ENCODE data around the gene HELQ. TPM values are rescaled to one million over a fixed set of nuclear protein-coding genes. Genes with fewer than 3 reads are reported as not detected.
"Not testable (repeated sequence)": the region's sequence is repeated elsewhere in the genome, so short reads cannot be mapped to it uniquely, and the experiment has no call there.

The HELQ gene
- total RNA-seq, 3 donors from 2014 or later (not counting 1 experiment from before 2014, with no cell fraction given), result 19.8 to 33.6 (median 29.9) TPM

GRCh38 chr4:83405844-83406816 is 49.5 kb downstream of the HELQ start:
- H3K4me1 Mint-ChIP-seq, result peaks cover 0 to 5% of the 10 kb centered on the region in 2 donors
- H3K36me3 Mint-ChIP-seq, result peaks cover 11% of the 10 kb centered on the region
- Histone ChIP-seq H3K4me1 (ENCODE audit: control insufficient read depth, insufficient read depth, low read length) (no peaks in the 10 kb centered on the region), H3K36me3 (ENCODE audit: control insufficient read depth, insufficient read depth, low read length) (peaks cover 27% of the 10 kb centered on the region), H3K4me3 (ENCODE audit: low read length) (no peak overlapping the region), H3K27me3 (ENCODE audit: control insufficient read depth, insufficient read depth, low read length) (no peaks in the 10 kb centered on the region), H3K27ac (ENCODE audit: low read length) (no peak overlapping the region), H3K9me3 (ENCODE audit: control insufficient read depth, insufficient read depth, low read length) (no peaks in the 10 kb centered on the region)
- no peak overlapping the region for H3K27ac Mint-ChIP-seq
- no peak overlapping the region for H3K4me3 Mint-ChIP-seq
- no peak for TF ChIP-seq CTCF (IDR thresholded peaks at IDR 0.05)
- DNase-seq (no peak), ATAC-seq (no peak)
- intact Hi-C loops (cut with micrococcal nuclease), result no loop called here
- no peaks in the 10 kb centered on the region for H3K27me3 Mint-ChIP-seq (ENCODE audit: low read depth in 2 of 2)
- 80% methylated on average over 5 of the region's 5 CpGs for WGBS (ENCODE audit: insufficient coverage)
- no peaks in the 10 kb centered on the region for H3K9me3 Mint-ChIP-seq

- H3K4me1 Mint-ChIP-seq; H3K4me1 ChIP-seq (ENCODE audit: control insufficient read depth, insufficient read depth, low read length); H3K27me3 Mint-ChIP-seq (ENCODE audit: low read depth in 2 of 2); H3K27ac ChIP-seq (ENCODE audit: low read length); H3K9me3 ChIP-seq (ENCODE audit: control insufficient read depth, insufficient read depth, low read length); intact Hi-C loops (cut with micrococcal nuclease); H3K4me3 Mint-ChIP-seq; ATAC-seq; H3K9me3 Mint-ChIP-seq; H3K36me3 Mint-ChIP-seq; H3K36me3 ChIP-seq (ENCODE audit: control insufficient read depth, insufficient read depth, low read length); H3K27me3 ChIP-seq (ENCODE audit: control insufficient read depth, insufficient read depth, low read length); H3K4me3 ChIP-seq (ENCODE audit: low read length); H3K27ac Mint-ChIP-seq; DNase-seq: not testable (repeated sequence)
- 95% methylated on average over 10 of the region's 10 CpGs for WGBS (ENCODE audit: insufficient coverage)
Observed at GRCh38 chr4:83398158-83398557, 57.5 kb downstream of the HELQ start.

GRCh38 chr4:83393908-83394307 is 61.7 kb downstream of the HELQ start:
- DNase-seq, result no peak
- Mint-ChIP-seq H3K9me3 (peaks cover 0 to 4% of the 10 kb centered on the region in 2 donors), H3K27ac (no peak overlapping the region), H3K4me1 (no peaks in the 10 kb centered on the region), H3K36me3 (peaks cover 8% of the 10 kb centered on the region), H3K27me3 (ENCODE audit: low read depth in 2 of 2) (peaks cover 3 to 6% of the 10 kb centered on the region in 2 donors), H3K4me3 (no peak overlapping the region)
- 82% methylated on average over 4 of the region's 4 CpGs for WGBS (ENCODE audit: insufficient coverage)
- intact Hi-C loops (cut with micrococcal nuclease), result no loop called here
- H3K27ac ChIP-seq (ENCODE audit: low read length), result no peak overlapping the region
- H3K4me1 ChIP-seq (ENCODE audit: control insufficient read depth, insufficient read depth, low read length), result no peaks in the 10 kb centered on the region
- H3K27me3 ChIP-seq (ENCODE audit: control insufficient read depth, insufficient read depth, low read length), result no peaks in the 10 kb centered on the region
- no peak for ATAC-seq
- H3K4me3 ChIP-seq (ENCODE audit: low read length), result no peak overlapping the region
- no peaks in the 10 kb centered on the region for H3K9me3 ChIP-seq (ENCODE audit: control insufficient read depth, insufficient read depth, low read length)
- TF ChIP-seq CTCF (IDR thresholded peaks at IDR 0.05), result no peak
- H3K36me3 ChIP-seq (ENCODE audit: control insufficient read depth, insufficient read depth, low read length), result no peaks in the 10 kb centered on the region

GRCh38 chr4:83392562-83392961 is 63.1 kb downstream of the HELQ start:
- no peak overlapping the region for H3K27ac ChIP-seq (ENCODE audit: low read length)
- DNase-seq, result no peak
- no peak for TF ChIP-seq CTCF (IDR thresholded peaks at IDR 0.05)
- Mint-ChIP-seq H3K4me3 (no peak overlapping the region), H3K27ac (no peak overlapping the region), H3K4me1 (peaks cover 6% of the 10 kb centered on the region in 2 donors), H3K36me3 (peaks cover 4% of the 10 kb centered on the region), H3K27me3 (ENCODE audit: low read depth in 2 of 2) (peaks cover 3 to 6% of the 10 kb centered on the region in 2 donors), H3K9me3 (peaks cover 0 to 2% of the 10 kb centered on the region in 2 donors)
- no peaks in the 10 kb centered on the region for H3K36me3 ChIP-seq (ENCODE audit: control insufficient read depth, insufficient read depth, low read length)
- H3K4me1 ChIP-seq (ENCODE audit: control insufficient read depth, insufficient read depth, low read length), result no peaks in the 10 kb centered on the region
- H3K27me3 ChIP-seq (ENCODE audit: control insufficient read depth, insufficient read depth, low read length), result no peaks in the 10 kb centered on the region
- intact Hi-C loops (cut with micrococcal nuclease), result no loop called here
- no peak overlapping the region for H3K4me3 ChIP-seq (ENCODE audit: low read length)
- WGBS (ENCODE audit: insufficient coverage), result 95% methylated on average over 2 of the region's 2 CpGs
- ATAC-seq, result no peak
- H3K9me3 ChIP-seq (ENCODE audit: control insufficient read depth, insufficient read depth, low read length), result no peaks in the 10 kb centered on the region

Data from natural killer cell (primary cell).